MM.1S (cell line): ENCODE data around the gene FBXO44.

Experiments
- DNase-seq: peaks from one replicate; pipeline ENCODE4 v3.0.0-alpha.2; 2015
- H2AFZ ChIP-seq: fragments of 300-600 bp; sonication (generic); 2 replicates; pipeline ENCODE4 v1.6.0; 2016; ENCODE audit warnings: antibody characterized with exemption, low read length
- H3F3A ChIP-seq: fragments of 300-600 bp; sonication (generic); 2 replicates; pipeline ENCODE4 v1.6.1; 2016; ENCODE audit warnings: mild to moderate bottlenecking, antibody characterized with exemption, low read length, moderate library complexity, mixed read lengths; ENCODE audit not compliant: insufficient read depth
- H3K27ac ChIP-seq: fragments of 300-600 bp; sonication (generic); 2 replicates; pipeline ENCODE4 v1.5.1; 2016; ENCODE audit warnings: mild to moderate bottlenecking, low read length
- H3K27me3 ChIP-seq: fragments of 300-600 bp; sonication (generic); replicated peaks from 2 replicates; pipeline ENCODE4 v1.6.0; 2016; ENCODE audit warnings: low read length; ENCODE audit not compliant: insufficient read depth
- H3K36me3 ChIP-seq: fragments of 300-600 bp; sonication (generic); replicated peaks from 2 replicates; pipeline ENCODE4 v1.6.1; 2016; ENCODE audit warnings: mild to moderate bottlenecking, low read length, mixed read lengths; ENCODE audit not compliant: insufficient read depth
- H3K4me1 ChIP-seq: fragments of 300-600 bp; sonication (generic); 2 replicates; pipeline ENCODE4 v1.6.1; 2016; ENCODE audit warnings: low read length, mixed read lengths
- H3K4me2 ChIP-seq: fragments of 300-600 bp; sonication (generic); 2 replicates; pipeline ENCODE4 v1.6.0; 2016; ENCODE audit warnings: low read depth, low read length
- H3K4me3 ChIP-seq: fragments of 300-600 bp; sonication (generic); 2 replicates; pipeline ENCODE4 v1.5.1; 2016; ENCODE audit warnings: low read length, mixed read lengths
- H3K79me2 ChIP-seq: fragments of 300-600 bp; sonication (generic); 2 replicates; pipeline ENCODE4 v1.6.1; 2016; ENCODE audit warnings: mixed run types, low read length, mixed read lengths
- H3K9ac ChIP-seq: fragments of 300-600 bp; sonication (generic); 2 replicates; pipeline ENCODE4 v1.6.1; 2016; ENCODE audit warnings: low read length, mixed read lengths
- H3K9me2 ChIP-seq: fragments of 300-600 bp; sonication (generic); replicated peaks from 2 replicates; pipeline ENCODE4 v1.6.1; 2016; ENCODE audit warnings: mild to moderate bottlenecking, low read length, mixed read lengths; ENCODE audit not compliant: insufficient read depth
- H3K9me3 ChIP-seq: fragments of 300-600 bp; sonication (generic); replicated peaks from 2 replicates; pipeline ENCODE4 v1.6.1; 2016; ENCODE audit warnings: mild to moderate bottlenecking, low read length, mixed read lengths; ENCODE audit not compliant: insufficient read depth
- H4K20me1 ChIP-seq: fragments of 300-600 bp; sonication (generic); 2 replicates; pipeline ENCODE4 v1.6.1; 2016; ENCODE audit warnings: mild to moderate bottlenecking, low read length, moderate library complexity, mixed read lengths; ENCODE audit not compliant: insufficient read depth
- EZH2 ChIP-seq: fragments of 300-600 bp; sonication (generic); optimal IDR thresholded peaks from 2 replicates; pipeline ENCODE3; 2017; ENCODE audit warnings: low read depth, mild to moderate bottlenecking, antibody characterized with exemption, low read length, mixed read lengths
- EZH2phosphoT487 ChIP-seq: fragments of 300-600 bp; sonication (generic); IDR thresholded peaks from 2 replicates; pipeline ENCODE4 v1.6.1; 2018; ENCODE audit warnings: antibody characterized with exemption, low read length
- TF ChIP-seq, protein P1 (sequence below): fragments of 300-600 bp; sonication (generic); IDR thresholded peaks from 2 replicates; pipeline ENCODE4 v1.5.1; 2016; ENCODE audit warnings: antibody characterized with exemption, low read length, mixed read lengths

Gene FBXO44

GRCh38 chr1:11634365-11635192 is 20.1 kb upstream of the FBXO44 start:
- no peaks in the 10 kb centered on the region for H3K9me3 ChIP-seq
- no peaks in the 10 kb centered on the region for H4K20me1 ChIP-seq
- H3K9me2 ChIP-seq = no peaks in the 10 kb centered on the region
- no peak for DNase-seq
- no peak overlapping the region for H3K4me3 ChIP-seq
- no peak overlapping the region for H3K4me2 ChIP-seq
- TF ChIP-seq EZH2 = no peak
- TF ChIP-seq EZH2phosphoT487 = no peak
- H3F3A ChIP-seq = no peaks in the 10 kb centered on the region
- H3K27me3 ChIP-seq = peaks cover 90% of the 10 kb centered on the region
- H3K9ac ChIP-seq = no peak overlapping the region
- no peaks in the 10 kb centered on the region for H3K4me1 ChIP-seq
- H2AFZ ChIP-seq = no peak overlapping the region
- H3K27ac ChIP-seq = no peak overlapping the region
- H3K36me3 ChIP-seq = no peaks in the 10 kb centered on the region
- no peaks in the 10 kb centered on the region for H3K79me2 ChIP-seq

DNA sequence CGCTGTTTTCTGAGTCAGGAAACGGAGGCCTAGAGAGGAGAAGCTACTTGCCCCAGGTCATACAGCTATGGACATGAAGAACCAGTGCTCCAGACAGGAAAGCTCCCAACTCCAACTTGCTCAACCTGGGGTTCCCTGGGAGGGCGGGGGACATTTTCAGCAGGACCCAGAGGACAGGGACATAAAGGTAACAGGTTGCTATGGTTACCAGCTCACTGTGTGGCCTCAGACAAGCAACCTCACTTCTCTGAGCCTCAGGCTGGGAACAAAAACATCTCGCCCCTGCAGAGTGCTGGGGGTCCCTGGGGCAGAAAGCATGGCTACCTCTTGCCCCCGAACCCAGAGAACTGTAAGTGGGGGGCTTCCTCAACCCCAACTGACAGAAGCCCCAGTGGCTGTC is 16.6 kb upstream of the FBXO44 start:
- Histone ChIP-seq H3K4me1 (no peaks in the 10 kb centered on the region), H3K9ac (no peak overlapping the region)
- no peak for DNase-seq

GRCh38 chr1:11639372-11639771 is 15.3 kb upstream of the FBXO44 start:
- Histone ChIP-seq H3K79me2 (no peaks in the 10 kb centered on the region), H3K9ac (no peak overlapping the region), H3K9me3 (no peaks in the 10 kb centered on the region), H3K36me3 (no peaks in the 10 kb centered on the region), H3K4me3 (no peak overlapping the region), H3K4me1 (no peaks in the 10 kb centered on the region), H3K4me2 (no peak overlapping the region), H3K27me3 (peaks cover 82% of the 10 kb centered on the region), H3K27ac (no peak overlapping the region), H3F3A (no peaks in the 10 kb centered on the region), H4K20me1 (no peaks in the 10 kb centered on the region), H2AFZ (no peak overlapping the region), H3K9me2 (no peaks in the 10 kb centered on the region)
- TF ChIP-seq, protein P1, sequence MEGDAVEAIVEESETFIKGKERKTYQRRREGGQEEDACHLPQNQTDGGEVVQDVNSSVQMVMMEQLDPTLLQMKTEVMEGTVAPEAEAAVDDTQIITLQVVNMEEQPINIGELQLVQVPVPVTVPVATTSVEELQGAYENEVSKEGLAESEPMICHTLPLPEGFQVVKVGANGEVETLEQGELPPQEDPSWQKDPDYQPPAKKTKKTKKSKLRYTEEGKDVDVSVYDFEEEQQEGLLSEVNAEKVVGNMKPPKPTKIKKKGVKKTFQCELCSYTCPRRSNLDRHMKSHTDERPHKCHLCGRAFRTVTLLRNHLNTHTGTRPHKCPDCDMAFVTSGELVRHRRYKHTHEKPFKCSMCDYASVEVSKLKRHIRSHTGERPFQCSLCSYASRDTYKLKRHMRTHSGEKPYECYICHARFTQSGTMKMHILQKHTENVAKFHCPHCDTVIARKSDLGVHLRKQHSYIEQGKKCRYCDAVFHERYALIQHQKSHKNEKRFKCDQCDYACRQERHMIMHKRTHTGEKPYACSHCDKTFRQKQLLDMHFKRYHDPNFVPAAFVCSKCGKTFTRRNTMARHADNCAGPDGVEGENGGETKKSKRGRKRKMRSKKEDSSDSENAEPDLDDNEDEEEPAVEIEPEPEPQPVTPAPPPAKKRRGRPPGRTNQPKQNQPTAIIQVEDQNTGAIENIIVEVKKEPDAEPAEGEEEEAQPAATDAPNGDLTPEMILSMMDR = no peak
- TF ChIP-seq EZH2phosphoT487 (no peak), EZH2 (no peak)
- DNase-seq = no peak

More for the DNA sequence above, 16.6 kb upstream of the FBXO44 start:
- Histone ChIP-seq H4K20me1 (no peaks in the 10 kb centered on the region), H3K9me3 (no peaks in the 10 kb centered on the region), H3K4me2 (no peak overlapping the region), H3K4me3 (no peak overlapping the region), H3K27ac (no peak overlapping the region), H3K27me3 (peaks cover 87% of the 10 kb centered on the region), H2AFZ (no peak overlapping the region), H3K36me3 (no peaks in the 10 kb centered on the region), H3K9me2 (no peaks in the 10 kb centered on the region), H3K79me2 (no peaks in the 10 kb centered on the region), H3F3A (no peaks in the 10 kb centered on the region)
- no peak for TF ChIP-seq EZH2phosphoT487
- no peak for TF ChIP-seq EZH2
- TF ChIP-seq, protein P1 = no peak

GRCh38 chr1:11640101-11640500 is 14.6 kb upstream of the FBXO44 start:
- no peak for DNase-seq
- Histone ChIP-seq H3K79me2 (no peaks in the 10 kb centered on the region), H3K9ac (no peak overlapping the region), H3K4me2 (no peak overlapping the region), H4K20me1 (no peaks in the 10 kb centered on the region), H3K9me3 (no peaks in the 10 kb centered on the region), H3K36me3 (no peaks in the 10 kb centered on the region), H3K4me1 (no peaks in the 10 kb centered on the region), H3K9me2 (no peaks in the 10 kb centered on the region), H3K27me3 (peaks cover 75% of the 10 kb centered on the region), H2AFZ (no peak overlapping the region), H3F3A (no peaks in the 10 kb centered on the region), H3K4me3 (no peak overlapping the region), H3K27ac (no peak overlapping the region)
- TF ChIP-seq EZH2 (no peak), EZH2phosphoT487 (no peak)
- TF ChIP-seq, protein P1 = no peak
